K562 (cell line): ENCODE results near the gene GPR180. TPM values are rescaled to one million over a fixed set of nuclear protein-coding genes. Genes with fewer than 3 reads are reported as not detected.

Experiments used
- CHD2 ChIP-seq: IDR thresholded peaks from 2 replicates; pipeline ENCODE4 v1.6.1; 2011; ENCODE audit warnings: low read depth, low read length
- HMGN3 ChIP-seq: IDR thresholded peaks from 2 replicates; pipeline ENCODE4 v1.6.1; 2011; ENCODE audit warnings: borderline replicate concordance, low read depth, mild to moderate bottlenecking, mixed read lengths, low read length; ENCODE audit not compliant: insufficient read length; ENCODE audit errors: extremely low read depth
- KLF10 ChIP-seq: fragments of 250-450 bp; sonication (Bioruptor Pico); IDR thresholded peaks from 2 replicates; pipeline ENCODE4 v1.6.1; 2021; ENCODE audit warnings: matching md5 sums
- MYBL2 ChIP-seq, 2 experiments: fragments of 450-650 bp in 1 of 2; sonication (generic) in 1 of 2; formaldehyde crosslinking in 1 of 2; IDR thresholded peaks; 2 replicates each; pipeline versions ENCODE4 v1.6.1 to v1.8.1; 2017 to 2022; ENCODE audit warnings: borderline replicate concordance in 1 of 2, inconsistent platforms in 1 of 2, low read depth in 1 of 2, mild to moderate bottlenecking in 1 of 2, missing genetic modification reagents in 1 of 2, moderate library complexity in 1 of 2
- polyA plus RNA-seq, 8 experiments: library from polyadenylated mRNA; depleted of rRNA in 4 of 8; stranded (reverse) in 5 of 8; unstranded in 3 of 8; fragments of >200 nt; fragmentation: Nextera tagmentation in 2 of 8; fragmentation: Illumina TruSeq in 1 of 8; extraction: Ambion mirVana in 2 of 8; extraction: Trizol in 1 of 8; gene quantifications; 2 replicates each; pipeline versions ENCODE4 v1.2.1 to v1.2.3, GENCODE V29; 2011 to 2014; ENCODE audit warnings: inconsistent platforms in 1 of 8, missing spikeins in 1 of 8
- total RNA-seq, 7 experiments: library from RNA; depleted of rRNA in 6 of 7; stranded (reverse); fragments of >200 nt in 6 of 7; fragmentation: Illumina TruSeq in 2 of 7; extraction: Trizol in 2 of 7; gene quantifications; 2 replicates each; pipeline versions ENCODE4 v1.2.1 to v1.2.3, GENCODE V29; 2011 to 2021; ENCODE audit warnings: low replicate concordance in 1 of 7
- TF ChIP-seq, protein P1 (sequence below): sonication (generic); formaldehyde crosslinking; IDR thresholded peaks from 2 replicates; pipeline ENCODE4 v1.9.0; 2022; ENCODE audit warnings: mild to moderate bottlenecking, missing genetic modification reagents
- TF ChIP-seq, protein P2 (sequence below), 2 experiments: fragments of 150-350 bp in 1 of 2; IDR thresholded peaks; 2 replicates each; pipeline ENCODE4 v1.6.1; 2012 to 2016; ENCODE audit warnings: low read depth in 2 of 2, low read length in 2 of 2, mild to moderate bottlenecking in 1 of 2, moderate library complexity in 1 of 2
- TF ChIP-seq, protein P3 (sequence below): fragments of 450-650 bp; IDR thresholded peaks from 2 replicates; pipeline ENCODE4 v1.6.1; 2017; ENCODE audit warnings: antibody characterized with exemption
- TF ChIP-seq, protein P4 (sequence below): fragments of 450-650 bp; IDR thresholded peaks from 2 replicates; pipeline ENCODE4 v1.6.1; 2016
- TF ChIP-seq, protein P5 (sequence below): fragments of 250-450 bp; sonication (Bioruptor Pico); IDR thresholded peaks from 2 replicates; pipeline ENCODE4 v1.8.0; 2021; ENCODE audit warnings: mild to moderate bottlenecking, moderate library complexity
- TF ChIP-seq, protein P6 (sequence below): fragments of 450-650 bp; IDR thresholded peaks from 2 replicates; pipeline ENCODE4 v1.7.0; 2016; ENCODE audit warnings: borderline replicate concordance
- TF ChIP-seq, protein P7 (sequence below), 3 experiments: fragments of 200-800 bp in 1 of 3; sonication (Bioruptor generic) in 1 of 3; sonication (generic) in 1 of 3; formaldehyde crosslinking in 1 of 3; IDR thresholded peaks; 2 replicates each; pipeline versions ENCODE4 v1.6.1 to v1.8.0; 2016 to 2022; ENCODE audit warnings: mild to moderate bottlenecking in 2 of 3, missing compliant biosample characterization in 2 of 3, missing genetic modification characterization in 2 of 3, missing genetic modification reagents in 1 of 3

GPR180 gene
- total and polyA plus RNA-seq, 9 of the 15 experiments (the other 6 are each of a cell fraction or from before 2014, with no cell fraction given): 0.77 to 4.1 (median 1.8) TPM

DNA sequence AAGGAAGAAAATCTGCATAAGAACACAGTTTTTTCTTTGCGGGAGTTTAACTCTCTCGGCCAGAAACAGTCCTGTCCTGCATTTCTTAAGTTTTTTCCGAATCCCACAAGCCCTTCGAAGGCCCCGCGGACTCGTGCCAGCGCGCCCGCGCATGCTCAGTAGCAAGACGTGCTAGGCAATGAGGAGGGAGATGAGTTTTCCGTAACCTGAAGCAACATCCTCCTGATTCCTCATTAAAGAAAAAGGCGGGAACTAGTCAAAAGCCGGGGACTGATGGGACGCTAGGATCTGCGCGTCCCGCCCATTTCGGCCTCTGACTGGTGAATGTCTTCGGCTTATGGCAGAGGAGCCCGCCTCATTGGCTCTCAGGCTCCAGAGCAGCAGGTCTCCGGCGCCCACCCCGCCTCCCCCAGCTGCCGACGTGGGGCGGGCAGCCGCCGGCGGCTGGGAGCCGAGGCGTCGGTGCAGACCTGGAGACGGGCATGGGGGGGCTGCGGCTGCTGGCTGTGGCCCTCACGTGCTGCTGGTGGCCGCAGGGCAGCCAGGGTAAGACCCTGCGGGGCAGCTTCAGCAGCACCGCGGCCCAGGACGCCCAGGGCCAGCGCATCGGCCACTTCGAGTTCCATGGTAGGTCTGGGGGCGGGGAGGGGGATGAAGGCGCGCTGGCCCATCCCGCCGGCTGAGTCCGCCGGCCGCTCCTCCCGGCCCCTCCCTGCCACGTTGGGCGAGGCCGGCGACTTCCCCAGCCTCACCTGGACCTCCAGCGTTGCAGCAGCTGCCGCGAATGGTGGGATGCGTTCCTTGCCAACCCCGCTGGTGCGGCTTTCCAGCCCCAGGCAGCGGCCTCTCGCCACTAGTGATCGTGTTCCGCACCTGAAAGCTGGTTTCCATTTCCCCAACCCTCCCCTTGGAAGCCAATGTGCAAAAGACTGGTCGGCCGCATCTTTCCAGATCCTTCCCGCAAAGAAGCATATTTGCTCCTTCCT is at the start of gene GPR180 (continued):
- TF ChIP-seq, protein P1, sequence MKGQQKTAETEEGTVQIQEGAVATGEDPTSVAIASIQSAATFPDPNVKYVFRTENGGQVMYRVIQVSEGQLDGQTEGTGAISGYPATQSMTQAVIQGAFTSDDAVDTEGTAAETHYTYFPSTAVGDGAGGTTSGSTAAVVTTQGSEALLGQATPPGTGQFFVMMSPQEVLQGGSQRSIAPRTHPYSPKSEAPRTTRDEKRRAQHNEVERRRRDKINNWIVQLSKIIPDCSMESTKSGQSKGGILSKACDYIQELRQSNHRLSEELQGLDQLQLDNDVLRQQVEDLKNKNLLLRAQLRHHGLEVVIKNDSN (CRISPR knock-in tag): peak; percentile 50; the same call in 1 of the 2 replicates
- TF ChIP-seq, protein P2, sequence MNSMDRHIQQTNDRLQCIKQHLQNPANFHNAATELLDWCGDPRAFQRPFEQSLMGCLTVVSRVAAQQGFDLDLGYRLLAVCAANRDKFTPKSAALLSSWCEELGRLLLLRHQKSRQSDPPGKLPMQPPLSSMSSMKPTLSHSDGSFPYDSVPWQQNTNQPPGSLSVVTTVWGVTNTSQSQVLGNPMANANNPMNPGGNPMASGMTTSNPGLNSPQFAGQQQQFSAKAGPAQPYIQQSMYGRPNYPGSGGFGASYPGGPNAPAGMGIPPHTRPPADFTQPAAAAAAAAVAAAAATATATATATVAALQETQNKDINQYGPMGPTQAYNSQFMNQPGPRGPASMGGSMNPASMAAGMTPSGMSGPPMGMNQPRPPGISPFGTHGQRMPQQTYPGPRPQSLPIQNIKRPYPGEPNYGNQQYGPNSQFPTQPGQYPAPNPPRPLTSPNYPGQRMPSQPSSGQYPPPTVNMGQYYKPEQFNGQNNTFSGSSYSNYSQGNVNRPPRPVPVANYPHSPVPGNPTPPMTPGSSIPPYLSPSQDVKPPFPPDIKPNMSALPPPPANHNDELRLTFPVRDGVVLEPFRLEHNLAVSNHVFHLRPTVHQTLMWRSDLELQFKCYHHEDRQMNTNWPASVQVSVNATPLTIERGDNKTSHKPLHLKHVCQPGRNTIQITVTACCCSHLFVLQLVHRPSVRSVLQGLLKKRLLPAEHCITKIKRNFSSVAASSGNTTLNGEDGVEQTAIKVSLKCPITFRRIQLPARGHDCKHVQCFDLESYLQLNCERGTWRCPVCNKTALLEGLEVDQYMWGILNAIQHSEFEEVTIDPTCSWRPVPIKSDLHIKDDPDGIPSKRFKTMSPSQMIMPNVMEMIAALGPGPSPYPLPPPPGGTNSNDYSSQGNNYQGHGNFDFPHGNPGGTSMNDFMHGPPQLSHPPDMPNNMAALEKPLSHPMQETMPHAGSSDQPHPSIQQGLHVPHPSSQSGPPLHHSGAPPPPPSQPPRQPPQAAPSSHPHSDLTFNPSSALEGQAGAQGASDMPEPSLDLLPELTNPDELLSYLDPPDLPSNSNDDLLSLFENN (IDR thresholded peaks at IDR 0.05; ENCODE audit: low read depth in 2 of 2, low read length in 2 of 2): no peak
- TF ChIP-seq, protein P3, sequence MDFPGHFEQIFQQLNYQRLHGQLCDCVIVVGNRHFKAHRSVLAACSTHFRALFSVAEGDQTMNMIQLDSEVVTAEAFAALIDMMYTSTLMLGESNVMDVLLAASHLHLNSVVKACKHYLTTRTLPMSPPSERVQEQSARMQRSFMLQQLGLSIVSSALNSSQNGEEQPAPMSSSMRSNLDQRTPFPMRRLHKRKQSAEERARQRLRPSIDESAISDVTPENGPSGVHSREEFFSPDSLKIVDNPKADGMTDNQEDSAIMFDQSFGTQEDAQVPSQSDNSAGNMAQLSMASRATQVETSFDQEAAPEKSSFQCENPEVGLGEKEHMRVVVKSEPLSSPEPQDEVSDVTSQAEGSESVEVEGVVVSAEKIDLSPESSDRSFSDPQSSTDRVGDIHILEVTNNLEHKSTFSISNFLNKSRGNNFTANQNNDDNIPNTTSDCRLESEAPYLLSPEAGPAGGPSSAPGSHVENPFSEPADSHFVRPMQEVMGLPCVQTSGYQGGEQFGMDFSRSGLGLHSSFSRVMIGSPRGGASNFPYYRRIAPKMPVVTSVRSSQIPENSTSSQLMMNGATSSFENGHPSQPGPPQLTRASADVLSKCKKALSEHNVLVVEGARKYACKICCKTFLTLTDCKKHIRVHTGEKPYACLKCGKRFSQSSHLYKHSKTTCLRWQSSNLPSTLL: no peak
- TF ChIP-seq, protein P4, sequence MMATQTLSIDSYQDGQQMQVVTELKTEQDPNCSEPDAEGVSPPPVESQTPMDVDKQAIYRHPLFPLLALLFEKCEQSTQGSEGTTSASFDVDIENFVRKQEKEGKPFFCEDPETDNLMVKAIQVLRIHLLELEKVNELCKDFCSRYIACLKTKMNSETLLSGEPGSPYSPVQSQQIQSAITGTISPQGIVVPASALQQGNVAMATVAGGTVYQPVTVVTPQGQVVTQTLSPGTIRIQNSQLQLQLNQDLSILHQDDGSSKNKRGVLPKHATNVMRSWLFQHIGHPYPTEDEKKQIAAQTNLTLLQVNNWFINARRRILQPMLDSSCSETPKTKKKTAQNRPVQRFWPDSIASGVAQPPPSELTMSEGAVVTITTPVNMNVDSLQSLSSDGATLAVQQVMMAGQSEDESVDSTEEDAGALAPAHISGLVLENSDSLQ: peak; percentile 90
- TF ChIP-seq, protein P5, sequence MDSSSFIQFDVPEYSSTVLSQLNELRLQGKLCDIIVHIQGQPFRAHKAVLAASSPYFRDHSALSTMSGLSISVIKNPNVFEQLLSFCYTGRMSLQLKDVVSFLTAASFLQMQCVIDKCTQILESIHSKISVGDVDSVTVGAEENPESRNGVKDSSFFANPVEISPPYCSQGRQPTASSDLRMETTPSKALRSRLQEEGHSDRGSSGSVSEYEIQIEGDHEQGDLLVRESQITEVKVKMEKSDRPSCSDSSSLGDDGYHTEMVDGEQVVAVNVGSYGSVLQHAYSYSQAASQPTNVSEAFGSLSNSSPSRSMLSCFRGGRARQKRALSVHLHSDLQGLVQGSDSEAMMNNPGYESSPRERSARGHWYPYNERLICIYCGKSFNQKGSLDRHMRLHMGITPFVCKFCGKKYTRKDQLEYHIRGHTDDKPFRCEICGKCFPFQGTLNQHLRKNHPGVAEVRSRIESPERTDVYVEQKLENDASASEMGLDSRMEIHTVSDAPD (CRISPR knock-in tag): no peak
- TF ChIP-seq, protein P6, sequence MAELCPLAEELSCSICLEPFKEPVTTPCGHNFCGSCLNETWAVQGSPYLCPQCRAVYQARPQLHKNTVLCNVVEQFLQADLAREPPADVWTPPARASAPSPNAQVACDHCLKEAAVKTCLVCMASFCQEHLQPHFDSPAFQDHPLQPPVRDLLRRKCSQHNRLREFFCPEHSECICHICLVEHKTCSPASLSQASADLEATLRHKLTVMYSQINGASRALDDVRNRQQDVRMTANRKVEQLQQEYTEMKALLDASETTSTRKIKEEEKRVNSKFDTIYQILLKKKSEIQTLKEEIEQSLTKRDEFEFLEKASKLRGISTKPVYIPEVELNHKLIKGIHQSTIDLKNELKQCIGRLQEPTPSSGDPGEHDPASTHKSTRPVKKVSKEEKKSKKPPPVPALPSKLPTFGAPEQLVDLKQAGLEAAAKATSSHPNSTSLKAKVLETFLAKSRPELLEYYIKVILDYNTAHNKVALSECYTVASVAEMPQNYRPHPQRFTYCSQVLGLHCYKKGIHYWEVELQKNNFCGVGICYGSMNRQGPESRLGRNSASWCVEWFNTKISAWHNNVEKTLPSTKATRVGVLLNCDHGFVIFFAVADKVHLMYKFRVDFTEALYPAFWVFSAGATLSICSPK: no peak
- TF ChIP-seq CHD2: peak; percentile 54
- peak; percentile 50 for TF ChIP-seq HMGN3
- no peak for TF ChIP-seq MYBL2 (IDR thresholded peaks at IDR 0.05; ENCODE audit: low read depth)
- no peak for TF ChIP-seq MYBL2 (CRISPR knock-in tag; IDR thresholded peaks at IDR 0.05; ENCODE audit: borderline replicate concordance)
- no peak for TF ChIP-seq KLF10 (CRISPR knock-in tag)
- TF ChIP-seq, protein P7, sequence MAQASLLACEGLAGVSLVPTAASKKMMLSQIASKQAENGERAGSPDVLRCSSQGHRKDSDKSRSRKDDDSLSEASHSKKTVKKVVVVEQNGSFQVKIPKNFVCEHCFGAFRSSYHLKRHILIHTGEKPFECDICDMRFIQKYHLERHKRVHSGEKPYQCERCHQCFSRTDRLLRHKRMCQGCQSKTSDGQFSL (CRISPR knock-in tag; IDR thresholded peaks at IDR 0.05): peak; percentile 84
- TF ChIP-seq, protein P7 (tag; IDR thresholded peaks at IDR 0.05): peak in 1 of 2 experiments; percentile 73; a peak in 2 of 4 replicates
